HepG2 (cell line): ENCODE measurements around the gene RSPRY1. TPM values are rescaled to one million over a fixed set of nuclear protein-coding genes. Genes with fewer than 3 reads are reported as not detected.
A peak's percentile ranks its signal among the peaks of the same experiment; 100 is the strongest.

ENCODE experiments used
- ATAC-seq: fragments of 200-7000 bp; cut with Tn5 transposase; 3 replicates; pipeline ENCODE4 v1.9.1; 2020; ENCODE audit warnings: mild to moderate bottlenecking, moderate library complexity
- BruUV-seq: library from RNA; stranded (reverse); fragments of 400-500 nt; replicated peaks from 2 replicates; lab custom pipeline; 2021; lab: Mats Ljungman, UMichigan
- CTCF ChIA-PET: fragments of 300-600 bp; formaldehyde crosslinking; extraction: SDS; loops from one replicate; lab custom pipeline; 2021; ENCODE audit warnings: low total read pairs, inconsistent platforms, low intra/inter-chr PET ratio; lab: Yijun Ruan, JAX
- POLR2A ChIA-PET: fragments of 350-600 bp; sonication (Branson Sonifier 250); formaldehyde crosslinking; loops from one replicate; lab custom pipeline; 2020; ENCODE audit warnings: antibody characterized with exemption, inconsistent platforms; lab: Yijun Ruan, JAX
- DNase-seq: peaks from one replicate; pipeline ENCODE4 v3.0.0-alpha.2; 2015; ENCODE audit warnings: low spot score
- FAIRE-seq: peaks from 3 replicates; lab custom pipeline; 2011; peaks lifted over from hg19 to GRCh38; lab: Jason Lieb, UNC
- H2AFZ ChIP-seq: one replicate; pipeline ENCODE4 v1.6.1; 2011; ENCODE audit warnings: low read length, inconsistent platforms
- H3K27ac ChIP-seq: fragments of 300-600 bp; 3 replicates; pipeline ENCODE4 v1.8.0; 2011; ENCODE audit warnings: mixed run types, mild to moderate bottlenecking, mixed read lengths, low read length, inconsistent platforms; ENCODE audit not compliant: insufficient read depth; ENCODE audit errors: extremely low read length
- H3K27me3 ChIP-seq, 2 experiments: fragments of 200-600 bp in 1 of 2; 2 replicates in 1 of 2; 3 replicates in 1 of 2; pipeline versions ENCODE4 v1.6.0 to v1.8.0; 2011; ENCODE audit warnings: low read length in 2 of 2, mild to moderate bottlenecking in 2 of 2, moderate library complexity in 2 of 2, inconsistent platforms in 1 of 2; ENCODE audit not compliant: insufficient read depth in 2 of 2, control insufficient read depth in 1 of 2
- H3K36me3 ChIP-seq, 2 experiments: fragments of 200-600 bp in 1 of 2; replicated peaks in 1 of 2; 2 replicates in 1 of 2; 3 replicates in 1 of 2; pipeline versions ENCODE4 v1.5.1 to v1.8.0; 2011; ENCODE audit warnings: low read length in 2 of 2, inconsistent platforms in 1 of 2; ENCODE audit not compliant: insufficient read depth in 2 of 2, control insufficient read depth in 1 of 2
- H3K4me1 ChIP-seq: 2 replicates; pipeline ENCODE4 v1.5.1; 2012; ENCODE audit warnings: low read length, inconsistent platforms; ENCODE audit not compliant: insufficient read depth
- H3K4me2 ChIP-seq: 2 replicates; pipeline ENCODE4 v1.6.0; 2011; ENCODE audit warnings: low read depth, low read length, inconsistent platforms
- H3K4me3 ChIP-seq, 3 experiments: fragments of 200-600 bp in 1 of 3; sonication (generic), shearing (Covaris generic) in 1 of 3; replicated peaks in 1 of 3; 2 replicates each; pipeline ENCODE4 v1.5.1; 2011 to 2016; ENCODE audit warnings: low read length in 3 of 3, inconsistent platforms in 2 of 3, low read depth in 2 of 3, mild to moderate bottlenecking in 2 of 3, control low read depth in 1 of 3, mixed read lengths in 1 of 3; ENCODE audit not compliant: insufficient read depth in 1 of 3
- H3K79me2 ChIP-seq: one replicate; pipeline ENCODE4 v1.6.1; 2011; ENCODE audit warnings: low read length, inconsistent platforms; ENCODE audit not compliant: insufficient read depth
- H3K9ac ChIP-seq: 2 replicates; pipeline ENCODE4 v1.6.0; 2011; ENCODE audit warnings: mild to moderate bottlenecking, low read depth, low read length, inconsistent platforms; ENCODE audit not compliant: insufficient read depth
- H3K9me3 ChIP-seq: 2 replicates; pipeline ENCODE4 v1.5.1; 2012; ENCODE audit warnings: mild to moderate bottlenecking, low read length
- H4K20me1 ChIP-seq: 2 replicates; pipeline ENCODE4 v1.6.0; 2011; ENCODE audit warnings: inconsistent platforms, mild to moderate bottlenecking, low read length, moderate library complexity; ENCODE audit not compliant: insufficient read depth
- CAMTA2 ChIP-seq: sonication (generic); formaldehyde crosslinking; IDR thresholded peaks from 2 replicates; pipeline ENCODE4 v1.4.0; 2020; ENCODE audit warnings: mild to moderate bottlenecking, missing genetic modification reagents, borderline replicate concordance
- JARID2 ChIP-seq: sonication (generic); formaldehyde crosslinking; IDR thresholded peaks from 2 replicates; pipeline ENCODE4 v1.8.1; 2023; ENCODE audit warnings: missing genetic modification reagents, inconsistent platforms; ENCODE audit not compliant: insufficient replicate concordance
- MEF2D ChIP-seq: sonication (generic); formaldehyde crosslinking; IDR thresholded peaks from 2 replicates; pipeline ENCODE4 v1.5.1; 2020; ENCODE audit warnings: mild to moderate bottlenecking, missing genetic modification reagents
- NR2C2 ChIP-seq: sonication (generic); formaldehyde crosslinking; IDR thresholded peaks from 2 replicates; pipeline ENCODE4 v1.4.0; 2020; ENCODE audit warnings: missing genetic modification reagents, mild to moderate bottlenecking, moderate library complexity, borderline replicate concordance
- PAXIP1 ChIP-seq: sonication (generic); formaldehyde crosslinking; conservative IDR thresholded peaks from 2 replicates; pipeline ENCODE4 v1.4.0; 2020; ENCODE audit warnings: mild to moderate bottlenecking, missing genetic modification reagents, moderate library complexity
- POLR2G ChIP-seq: fragments of 200-400 bp; formaldehyde crosslinking; IDR thresholded peaks from 2 replicates; pipeline ENCODE4 v1.6.1; 2018; ENCODE audit warnings: mild to moderate bottlenecking, low read depth, low read length, moderate library complexity
- SIX1 ChIP-seq: sonication (generic); formaldehyde crosslinking; IDR thresholded peaks from 2 replicates; pipeline ENCODE4 v1.4.0; 2020; ENCODE audit warnings: missing genetic modification reagents, borderline replicate concordance
- ZNF292 ChIP-seq: sonication (generic); formaldehyde crosslinking; IDR thresholded peaks from 2 replicates; pipeline ENCODE4 v1.8.1; 2022; ENCODE audit warnings: mild to moderate bottlenecking, low read depth, missing genetic modification reagents, borderline replicate concordance
- ZNF543 ChIP-seq: sonication (generic); formaldehyde crosslinking; IDR thresholded peaks from 2 replicates; pipeline ENCODE4 v1.4.0; 2020; ENCODE audit warnings: mild to moderate bottlenecking, missing genetic modification reagents
- ZNF605 ChIP-seq: sonication (generic); formaldehyde crosslinking; IDR thresholded peaks from 2 replicates; pipeline ENCODE4 v1.8.0; 2022; ENCODE audit warnings: mild to moderate bottlenecking, missing genetic modification reagents
- ZNF674 ChIP-seq: sonication (generic); formaldehyde crosslinking; IDR thresholded peaks from 2 replicates; pipeline ENCODE4 v1.5.0; 2020; ENCODE audit warnings: low read depth, mild to moderate bottlenecking, missing genetic modification reagents
- WGBS: methylation state at CpG from one replicate; pipeline ENCODE4 v1.1.6; 2017; ENCODE audit warnings: low lambda C conversion rate; 5-methylcytosine and 5-hydroxymethylcytosine counted together
- in situ Hi-C: cut with HindIII; loops from 2 replicates; pipeline ENCODE4 v1.10.0; 2017; ENCODE audit warnings: low pct_unique_long_range_greater_than_20kb; ENCODE audit not compliant: extremely low pct_ligation_motif_present
- intact Hi-C: fragments of 100-400 bp; cut with micrococcal nuclease; formaldehyde crosslinking; loops from one replicate; pipeline ENCODE4 v1.10.0; 2022; ENCODE audit not compliant: unreplicated experiment
- polyA plus RNA-seq, 8 experiments: library from polyadenylated mRNA; depleted of rRNA in 3 of 8; stranded (reverse) in 7 of 8; unstranded in 1 of 8; fragments of >200 nt; fragmentation: Illumina TruSeq in 4 of 8; extraction: Trizol in 4 of 8; gene quantifications; 2 replicates each; pipeline versions ENCODE4 v1.2.1 to v1.2.3, GENCODE V29; 2011 to 2016; ENCODE audit warnings: low read depth in 4 of 8, missing spikeins in 1 of 8, mixed read lengths in 1 of 8; ENCODE audit not compliant: insufficient read depth in 1 of 8
- total RNA-seq, 5 experiments: library from RNA; depleted of rRNA; stranded (reverse); fragments of >200 nt; fragmentation: Illumina TruSeq; extraction: Trizol; gene quantifications; 2 replicates each; pipeline ENCODE4 v1.2.3, GENCODE V29; 2016; ENCODE audit warnings: low read depth in 1 of 5
- TF ChIP-seq, protein P1 (sequence below): sonication (generic); formaldehyde crosslinking; IDR thresholded peaks from 2 replicates; pipeline ENCODE4 v1.4.0; 2020; ENCODE audit warnings: missing genetic modification reagents
- TF ChIP-seq, protein P2 (sequence below): sonication (generic); formaldehyde crosslinking; IDR thresholded peaks from 2 replicates; pipeline ENCODE4 v1.5.0; 2020; ENCODE audit warnings: missing genetic modification reagents

The RSPRY1 gene
- total and polyA plus RNA-seq, 2 of the 13 experiments (the other 11 are each of a cell fraction or from before 2014, with no cell fraction given): 53.4 to 61.0 TPM

DNA sequence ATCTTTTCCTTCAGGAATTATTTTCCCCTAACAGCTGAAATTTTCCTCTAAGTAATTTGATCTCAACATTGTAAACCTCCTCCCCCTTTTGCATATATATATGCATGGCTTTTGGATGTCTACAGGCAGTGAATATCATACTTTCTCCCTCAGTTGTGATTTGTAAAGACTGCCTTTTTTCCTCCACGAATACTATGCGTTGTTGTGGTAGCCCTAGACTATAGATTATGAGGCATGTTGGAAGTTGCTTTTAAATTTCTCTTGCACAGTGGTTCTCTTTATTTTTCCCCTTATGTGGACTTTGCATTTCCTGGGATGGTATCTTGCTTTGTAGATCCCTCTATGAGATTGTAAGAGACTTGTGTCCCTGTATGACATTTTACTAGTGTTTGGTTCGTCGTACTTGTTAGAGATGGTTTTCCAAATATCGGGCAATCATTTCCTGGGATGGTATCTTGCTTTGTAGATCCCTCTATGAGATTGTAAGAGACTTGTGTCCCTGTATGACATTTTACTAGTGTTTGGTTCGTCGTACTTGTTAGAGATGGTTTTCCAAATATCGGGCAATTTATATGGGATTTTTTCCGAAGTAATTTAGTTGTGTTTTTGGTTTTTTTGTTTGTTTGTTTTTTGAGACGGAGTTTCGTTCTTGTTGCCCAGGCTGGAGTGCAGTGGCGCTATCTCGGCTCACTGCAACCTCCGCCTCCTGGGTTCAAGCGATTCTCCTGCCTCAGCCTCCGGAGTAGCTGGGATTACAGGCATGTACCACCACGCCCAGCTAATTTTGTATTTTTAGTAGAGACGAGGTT is 2.0 kb downstream of the RSPRY1 start (continued):
- peak; percentile 45 for TF ChIP-seq PAXIP1 (CRISPR knock-in tag)
- peak; percentile 68; the same call in 1 of the 2 replicates for TF ChIP-seq SIX1 (CRISPR knock-in tag)
- TF ChIP-seq ZNF605 (CRISPR knock-in tag): 0 out of 2 replicates have a peak, but pooled peaks have one; percentile 36

- Histone ChIP-seq H4K20me1 (peaks cover 24% of the 10 kb centered on the region), H3K36me3 (peaks cover 2 to 8% of the 10 kb centered on the region in 2 experiments; a peak in 4 of 5 replicates), H3K4me3 (peak overlapping the region; percentile 88 to 99 (median 94)), H2AFZ (no peak overlapping the region), H3K27me3 (no peaks in the 10 kb centered on the region; a peak in 2 of 5 replicates), H3K4me1 (peaks cover 64% of the 10 kb centered on the region), H3K79me2 (peaks cover 94% of the 10 kb centered on the region), H3K9ac (peak overlapping the region; percentile 93), H3K27ac (peak overlapping the region; percentile 82), H3K9me3 (no peaks in the 10 kb centered on the region), H3K4me2 (peak overlapping the region; percentile 76)
- CTCF ChIA-PET: no interaction called here
- intact Hi-C loops (loop anchor here (1.0 to 5.0 kb wide), 3 partner anchors 54 to 109 kb away; partner anchors contain the start of gene PLLP), in situ Hi-C loops (loop anchor here (5.0 kb wide), 1 partner anchor 94 kb away; the partner anchor contains the start of gene PLLP)
- DNase-seq: no peak
- ATAC-seq: no peak
- BruUV-seq: no TSS peak
- no peak for FAIRE-seq
- WGBS: 6% methylated on average over 9 of the region's 9 CpGs
- POLR2A ChIA-PET: interaction anchor here (1.9 kb wide), 1 partner anchor 17 kb away, joined by 6 read pairs; no protein-coding TSS in a partner anchor
- TF ChIP-seq, protein P1, sequence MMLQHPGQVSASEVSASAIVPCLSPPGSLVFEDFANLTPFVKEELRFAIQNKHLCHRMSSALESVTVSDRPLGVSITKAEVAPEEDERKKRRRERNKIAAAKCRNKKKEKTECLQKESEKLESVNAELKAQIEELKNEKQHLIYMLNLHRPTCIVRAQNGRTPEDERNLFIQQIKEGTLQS (CRISPR knock-in tag): no peak
- TF ChIP-seq ZNF292 (CRISPR knock-in tag): no peak
- TF ChIP-seq ZNF543: no peak
- no peak for TF ChIP-seq JARID2 (CRISPR knock-in tag)
- TF ChIP-seq NR2C2 (CRISPR knock-in tag): 0 out of 2 replicates have a peak, but pooled peaks have one; percentile 2
- TF ChIP-seq, protein P2, sequence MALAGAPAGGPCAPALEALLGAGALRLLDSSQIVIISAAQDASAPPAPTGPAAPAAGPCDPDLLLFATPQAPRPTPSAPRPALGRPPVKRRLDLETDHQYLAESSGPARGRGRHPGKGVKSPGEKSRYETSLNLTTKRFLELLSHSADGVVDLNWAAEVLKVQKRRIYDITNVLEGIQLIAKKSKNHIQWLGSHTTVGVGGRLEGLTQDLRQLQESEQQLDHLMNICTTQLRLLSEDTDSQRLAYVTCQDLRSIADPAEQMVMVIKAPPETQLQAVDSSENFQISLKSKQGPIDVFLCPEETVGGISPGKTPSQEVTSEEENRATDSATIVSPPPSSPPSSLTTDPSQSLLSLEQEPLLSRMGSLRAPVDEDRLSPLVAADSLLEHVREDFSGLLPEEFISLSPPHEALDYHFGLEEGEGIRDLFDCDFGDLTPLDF: no peak
- 0 out of 2 replicates have a peak, but pooled peaks have one; percentile 13 for TF ChIP-seq MEF2D
- no peak for TF ChIP-seq POLR2G
- 0 out of 2 replicates have a peak, but pooled peaks have one; percentile 46 for TF ChIP-seq ZNF674 (CRISPR knock-in tag)
- no peak for TF ChIP-seq CAMTA2 (CRISPR knock-in tag)
These were observed 2.5 kb downstream of the RSPRY1 start for GRCh38 chr16:57188711-57189002.
